HG02623 (cell line): ENCODE results near the gene RBP2.

Experiments used
- ATAC-seq: cut with Tn5 transposase; IDR thresholded peaks from one replicate; pipeline ENCODE4 v1.9.1; 2021; ENCODE audit warnings: moderate library complexity; ENCODE audit not compliant: unreplicated experiment

Gene RBP2

GRCh38 chr3:139482206-139482605 is 5.9 kb upstream of the RBP2 start:
- ATAC-seq = no peak

- ATAC-seq = no peak
These were observed 4.8 kb upstream of the RBP2 start for GRCh38 chr3:139481116-139481515.

GRCh38 chr3:139480585-139480984 is 4.3 kb upstream of the RBP2 start:
- no peak for ATAC-seq

- no peak for ATAC-seq
These were observed 1.7 kb upstream of the RBP2 start for GRCh38 chr3:139477710-139478640.

- ATAC-seq = no peak
These were observed 3.1 kb downstream of the RBP2 start for GRCh38 chr3:139473155-139473771.

- no peak for ATAC-seq
These were observed 3.8 kb downstream of the RBP2 start for GRCh38 chr3:139472380-139473010.

- no peak for ATAC-seq
These were observed 6.1 kb downstream of the RBP2 start for GRCh38 chr3:139470199-139470598.

GRCh38 chr3:139468399-139468798 is 7.9 kb downstream of the RBP2 start:
- ATAC-seq = no peak

- no peak for ATAC-seq
These were observed 10.0 kb downstream of the RBP2 start for GRCh38 chr3:139466360-139466759.

GRCh38 chr3:139465636-139466035 is 10.7 kb downstream of the RBP2 start:
- ATAC-seq = no peak

GRCh38 chr3:139463466-139463865 is 12.8 kb downstream of the RBP2 start:
- ATAC-seq = no peak

- ATAC-seq = no peak
These were observed 15.8 kb downstream of the RBP2 start for GRCh38 chr3:139460529-139460928.

- ATAC-seq = no peak
These were observed 16.2 kb downstream of the RBP2 start for GRCh38 chr3:139460076-139460475.

GRCh38 chr3:139458348-139458747 is 18.0 kb downstream of the RBP2 start:
- ATAC-seq = no peak

- ATAC-seq = no peak
These were observed 19.2 kb downstream of the RBP2 start for GRCh38 chr3:139457066-139457465.

- ATAC-seq = no peak
These were observed 19.9 kb downstream of the RBP2 start for GRCh38 chr3:139456386-139456785.

- ATAC-seq = no peak
These were observed 20.5 kb downstream of the RBP2 start for GRCh38 chr3:139455855-139456254.

- no peak for ATAC-seq
These were observed 21.1 kb downstream of the RBP2 start for GRCh38 chr3:139455206-139455605.

GRCh38 chr3:139454346-139454745 is 22.0 kb downstream of the RBP2 start:
- ATAC-seq = no peak

- ATAC-seq = no peak
These were observed 26.2 kb downstream of the RBP2 start for GRCh38 chr3:139450159-139450558.

GRCh38 chr3:139449566-139449965 is 26.8 kb downstream of the RBP2 start:
- no peak for ATAC-seq

GRCh38 chr3:139448104-139448503 is 28.2 kb downstream of the RBP2 start:
- no peak for ATAC-seq
